Muscle of leg (tissue), 11 donors: ENCODE data around the gene PRSS37. TPM values are rescaled to one million over a fixed set of nuclear protein-coding genes. Genes with fewer than 3 reads are reported as not detected.
"Not testable (repeated sequence)": the region's sequence is repeated elsewhere in the genome, so short reads cannot be mapped to it uniquely, and the experiment has no call there.

Source experiments
- DNase-seq: peaks from one replicate; pipeline ENCODE4 v3.0.0; 2013
- H3K27ac ChIP-seq: one replicate; pipeline ENCODE4 v1.5.1; 2013; ENCODE audit warnings: mild to moderate bottlenecking, low read length, control low read depth
- H3K27me3 ChIP-seq: one replicate; pipeline ENCODE4 v1.6.1; 2013; ENCODE audit warnings: low read length; ENCODE audit not compliant: control insufficient read depth, insufficient read depth
- H3K36me3 ChIP-seq: one replicate; pipeline ENCODE4 v1.6.1; 2013; ENCODE audit warnings: low read length; ENCODE audit not compliant: control insufficient read depth, insufficient read depth
- H3K4me1 ChIP-seq: one replicate; pipeline ENCODE4 v1.6.1; 2013; ENCODE audit warnings: low read length; ENCODE audit not compliant: control insufficient read depth, insufficient read depth
- H3K4me3 ChIP-seq: one replicate; pipeline ENCODE4 v1.5.1; 2013; ENCODE audit warnings: low read length, control low read depth
- H3K9me3 ChIP-seq: replicated peaks from 2 replicates; pipeline ENCODE4 v1.6.1; 2013; ENCODE audit warnings: low read depth, low read length; ENCODE audit not compliant: control insufficient read depth
- WGBS: methylation state at CpG from one replicate; pipeline ENCODE4 v1.1.5; 2013; ENCODE audit warnings: missing lambda C conversion rate; ENCODE audit not compliant: insufficient coverage; 5-methylcytosine and 5-hydroxymethylcytosine counted together
- polyA plus RNA-seq, 8 donors: library from polyadenylated mRNA; unstranded; fragments of 120-200 nt; gene quantifications; one replicate each; pipeline versions ENCODE4 v1.2.1 to v1.2.3, GENCODE V29; 2013; ENCODE audit warnings: inconsistent platforms in 1 of 8, low replicate concordance in 1 of 8; ENCODE audit not compliant: insufficient read length in 8 of 8, insufficient read depth in 1 of 8
- total RNA-seq: library from RNA; stranded (reverse); fragments of 120-200 nt; gene quantifications from one replicate; pipeline ENCODE4 v1.2.4, GENCODE V29; 2013

PRSS37 gene
- total and polyA plus RNA-seq, 9 donors = 0.10 to 0.19 (median 0.13) TPM; not detected in 5

DNA sequence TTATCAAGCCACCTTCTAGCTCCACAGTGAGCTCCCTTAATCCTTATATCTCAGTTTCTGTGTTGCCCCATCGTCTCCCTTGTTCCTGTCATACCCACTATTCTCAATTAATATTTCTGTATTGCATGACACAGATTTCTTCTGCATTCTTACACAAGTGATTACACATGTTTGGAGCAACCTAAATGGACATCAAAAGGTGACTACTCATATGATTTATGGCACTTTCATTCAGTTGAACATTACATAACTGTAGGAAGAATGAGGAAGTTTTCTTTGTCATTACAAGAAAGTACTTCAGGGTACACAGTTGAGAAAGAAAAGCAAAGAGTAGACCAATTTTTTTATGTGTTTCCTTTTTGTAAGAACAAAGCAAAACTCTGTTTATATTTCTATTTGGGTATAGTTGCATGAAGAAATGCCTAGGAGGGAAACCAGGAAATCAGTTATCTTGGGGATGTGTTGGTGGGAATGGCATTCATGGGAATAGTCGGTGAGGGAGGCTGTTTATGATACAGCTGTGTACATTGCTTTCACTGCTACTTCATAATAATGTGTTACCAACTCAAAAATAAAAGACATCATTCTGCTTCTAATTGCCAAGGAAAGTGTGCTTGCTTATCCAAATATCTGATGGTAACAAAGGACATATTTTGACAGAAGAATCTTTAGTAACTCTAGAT is 23.6 kb upstream of the PRSS37 start:
- Histone ChIP-seq H3K9me3 (peaks cover 8% of the 10 kb centered on the region), H3K4me1 (no peaks in the 10 kb centered on the region), H3K27ac (no peak overlapping the region), H3K27me3 (no peaks in the 10 kb centered on the region), H3K4me3 (no peak overlapping the region), H3K36me3 (no peaks in the 10 kb centered on the region)
- no peak for DNase-seq
- WGBS = 67% methylated on average over 1 of the region's 2 CpGs

- H3K27ac ChIP-seq = no peak overlapping the region
- no peaks in the 10 kb centered on the region for H3K27me3 ChIP-seq
- no peak for DNase-seq
- H3K4me3 ChIP-seq = no peak overlapping the region
- H3K9me3 ChIP-seq = peaks cover 9% of the 10 kb centered on the region
- no peaks in the 10 kb centered on the region for H3K4me1 ChIP-seq
- no peaks in the 10 kb centered on the region for H3K36me3 ChIP-seq
- no CpG with 5 or more reads among the region's 2 CpGs for WGBS
These were observed 18.9 kb upstream of the PRSS37 start for GRCh38 chr7:141860207-141860606.

DNA sequence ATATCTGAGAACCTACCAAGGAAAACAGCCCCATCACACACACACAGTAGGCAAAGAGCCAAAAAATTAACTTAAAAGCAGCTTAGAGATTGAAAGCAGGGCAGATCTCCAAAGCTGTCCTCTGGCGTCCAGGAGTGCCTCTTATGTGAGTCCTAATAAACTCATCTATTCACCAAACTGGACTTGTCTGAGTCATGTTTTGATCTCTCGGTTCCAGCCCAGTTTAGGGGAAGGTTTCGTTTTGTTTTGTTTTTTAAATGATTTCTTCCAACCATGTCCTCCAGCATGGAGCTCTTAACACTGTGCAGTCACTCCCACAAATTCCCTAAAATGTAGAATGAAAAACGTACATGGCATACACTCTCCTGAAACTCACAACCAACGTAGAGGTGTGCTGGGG is 6.7 kb upstream of the PRSS37 start:
- DNase-seq = no peak
- no peak overlapping the region for H3K4me3 ChIP-seq
- H3K9me3 ChIP-seq = peaks cover 6% of the 10 kb centered on the region
- no peak overlapping the region for H3K27ac ChIP-seq
- no peaks in the 10 kb centered on the region for H3K36me3 ChIP-seq
- WGBS = no CpG with 5 or more reads among the region's 5 CpGs
- no peaks in the 10 kb centered on the region for H3K27me3 ChIP-seq
- H3K4me1 ChIP-seq = no peaks in the 10 kb centered on the region

DNA sequence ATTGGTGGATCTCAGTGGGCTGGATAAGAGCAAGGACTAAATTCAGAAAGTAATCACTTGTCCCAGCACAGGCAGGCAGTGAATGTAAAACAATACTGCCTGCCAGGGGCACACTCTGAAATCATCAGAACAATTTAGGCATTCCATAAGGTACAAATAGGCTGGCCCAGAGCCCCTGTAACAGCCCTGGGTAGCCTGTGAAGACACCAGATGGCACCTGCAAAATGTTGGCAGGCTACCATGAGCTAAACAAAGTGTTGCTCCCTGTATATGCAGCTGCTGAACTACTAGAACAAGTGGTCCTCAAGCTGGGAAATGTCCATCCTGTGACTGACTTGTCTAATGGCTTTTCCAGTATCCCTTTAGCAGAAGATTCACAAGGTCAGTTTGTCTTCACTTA is 3.0 kb upstream of the PRSS37 start:
- DNase-seq = no peak
- no peaks in the 10 kb centered on the region for H3K36me3 ChIP-seq
- H3K4me1 ChIP-seq = no peaks in the 10 kb centered on the region
- H3K4me3 ChIP-seq = no peak overlapping the region
- H3K27ac ChIP-seq = no peak overlapping the region
- no peaks in the 10 kb centered on the region for H3K27me3 ChIP-seq
- peaks cover 1% of the 10 kb centered on the region for H3K9me3 ChIP-seq

GRCh38 chr7:141842904-141843303 is 1.6 kb upstream of the PRSS37 start:
- H3K27me3 ChIP-seq = no peaks in the 10 kb centered on the region
- H3K4me1 ChIP-seq = no peaks in the 10 kb centered on the region
- no peaks in the 10 kb centered on the region for H3K36me3 ChIP-seq
- no peak overlapping the region for H3K27ac ChIP-seq
- no peaks in the 10 kb centered on the region for H3K9me3 ChIP-seq
- no CpG with 5 or more reads among the region's 1 CpG for WGBS
- no peak for DNase-seq
- H3K4me3 ChIP-seq = no peak overlapping the region

GRCh38 chr7:141840708-141841107 is 577 bp downstream of the PRSS37 start:
- Histone ChIP-seq H3K4me1 (no peaks in the 10 kb centered on the region), H3K4me3 (no peak overlapping the region), H3K27me3 (no peaks in the 10 kb centered on the region), H3K27ac (no peak overlapping the region), H3K36me3 (no peaks in the 10 kb centered on the region), H3K9me3 (no peaks in the 10 kb centered on the region)
- DNase-seq = no peak
- 93% methylated on average over 3 of the region's 5 CpGs for WGBS

DNA sequence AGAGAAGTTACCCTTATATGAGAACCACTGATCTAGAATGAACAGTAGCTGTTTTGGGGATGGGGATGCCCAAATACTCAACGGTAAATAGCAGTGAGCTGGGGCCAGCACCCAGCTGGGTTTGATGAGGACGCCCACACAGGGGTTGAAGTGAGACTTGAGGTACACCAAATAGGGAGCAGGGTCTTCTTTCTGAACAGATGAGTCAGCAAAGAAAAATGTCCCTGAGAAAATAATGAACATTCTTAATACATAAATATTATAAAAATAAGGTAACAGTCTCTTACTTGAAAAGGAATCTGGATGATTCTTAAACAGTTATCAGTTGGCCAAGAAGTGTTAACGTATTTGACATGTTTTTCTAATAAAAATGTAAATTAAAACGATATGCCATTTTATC is 2.0 kb downstream of the PRSS37 start:
- Histone ChIP-seq H3K4me3 (no peak overlapping the region), H3K27ac (no peak overlapping the region), H3K4me1 (no peaks in the 10 kb centered on the region), H3K9me3 (no peaks in the 10 kb centered on the region), H3K27me3 (no peaks in the 10 kb centered on the region), H3K36me3 (no peaks in the 10 kb centered on the region)
- WGBS = no CpG with 5 or more reads among the region's 4 CpGs
- no peak for DNase-seq

- H3K27me3 ChIP-seq = no peaks in the 10 kb centered on the region
- no peak overlapping the region for H3K27ac ChIP-seq
- H3K9me3 ChIP-seq = no peaks in the 10 kb centered on the region
- no peaks in the 10 kb centered on the region for H3K36me3 ChIP-seq
- no peaks in the 10 kb centered on the region for H3K4me1 ChIP-seq
- no peak overlapping the region for H3K4me3 ChIP-seq
- no CpG with 5 or more reads among the region's 1 CpG for WGBS
- DNase-seq = no peak
These were observed 2.7 kb downstream of the PRSS37 start for GRCh38 chr7:141838581-141838980.

- Histone ChIP-seq H3K4me3 (no peak overlapping the region), H3K4me1 (no peaks in the 10 kb centered on the region), H3K9me3 (no peaks in the 10 kb centered on the region), H3K27ac (no peak overlapping the region), H3K36me3 (no peaks in the 10 kb centered on the region), H3K27me3 (no peaks in the 10 kb centered on the region)
- no peak for DNase-seq
- 86% methylated on average over 1 of the region's 5 CpGs for WGBS
These were observed 3.6 kb downstream of the PRSS37 start for GRCh38 chr7:141837683-141838082.

- H3K4me1 ChIP-seq, H3K36me3 ChIP-seq, H3K27me3 ChIP-seq, H3K27ac ChIP-seq, DNase-seq, H3K4me3 ChIP-seq: not testable (repeated sequence)
- peaks cover 12% of the 10 kb centered on the region for H3K9me3 ChIP-seq
These were observed 18.9 kb downstream of the PRSS37 start for GRCh38 chr7:141822432-141822831.

DNA sequence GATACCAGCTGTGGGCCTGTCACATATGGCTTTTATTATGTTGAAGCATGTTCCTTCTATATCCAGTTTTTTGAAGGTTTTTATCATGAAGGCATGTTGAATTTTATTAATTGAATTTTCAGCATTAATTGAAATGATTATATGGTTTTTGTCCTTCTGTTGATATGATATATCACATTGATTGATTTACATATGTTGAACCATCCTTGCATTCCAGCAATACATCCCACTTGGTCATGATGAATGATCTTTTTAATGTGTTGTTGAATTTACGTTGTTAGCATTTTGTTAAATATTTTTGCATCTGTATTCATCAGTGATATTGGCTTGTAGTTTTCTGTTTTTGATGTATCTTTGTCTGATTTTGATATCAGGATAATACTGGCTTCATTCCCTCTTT is 21.2 kb downstream of the PRSS37 start:
- no peaks in the 10 kb centered on the region for H3K36me3 ChIP-seq
- H3K4me1 ChIP-seq = no peaks in the 10 kb centered on the region
- no peak overlapping the region for H3K4me3 ChIP-seq
- DNase-seq = no peak
- WGBS = no CpG with 5 or more reads among the region's 1 CpG
- no peaks in the 10 kb centered on the region for H3K27me3 ChIP-seq
- no peak overlapping the region for H3K27ac ChIP-seq
- H3K9me3 ChIP-seq = peaks cover 11% of the 10 kb centered on the region
